SK-N-MC (cell line): ENCODE measurements around the gene ATXN10.

Source experiments
- EZH2 ChIP-seq: fragments of 200-600 bp; sonication (generic); IDR thresholded peaks from one replicate; pipeline ENCODE4 v1.6.1; 2017; ENCODE audit warnings: antibody characterized with exemption
- POLR2AphosphoS5 ChIP-seq: IDR thresholded peaks from 2 replicates; pipeline ENCODE4 v1.6.1; 2012; ENCODE audit warnings: mild to moderate bottlenecking, low read depth, low read length, borderline replicate concordance

- TF ChIP-seq EZH2 (no peak), POLR2AphosphoS5 (no peak)
Measured at GRCh38 chr22:45866646-45867117, 195.0 kb downstream of the ATXN10 start.
